GM20000 (cell line): ENCODE data around the gene ADTRP.

Experiments used
- DNase-seq: peaks from one replicate; pipeline ENCODE4 v3.0.0; 2012; ENCODE audit warnings: low spot score
- TF ChIP-seq, protein P1 (sequence below): IDR thresholded peaks from 2 replicates; pipeline ENCODE4 v1.5.1; 2012; ENCODE audit warnings: mild to moderate bottlenecking, control low read depth; ENCODE audit errors: extremely low read depth, missing control alignments

Gene ADTRP

GRCh38 chr6:11769244-11769643 lies 9.4 kb downstream of the ADTRP start:
- TF ChIP-seq, protein P1, sequence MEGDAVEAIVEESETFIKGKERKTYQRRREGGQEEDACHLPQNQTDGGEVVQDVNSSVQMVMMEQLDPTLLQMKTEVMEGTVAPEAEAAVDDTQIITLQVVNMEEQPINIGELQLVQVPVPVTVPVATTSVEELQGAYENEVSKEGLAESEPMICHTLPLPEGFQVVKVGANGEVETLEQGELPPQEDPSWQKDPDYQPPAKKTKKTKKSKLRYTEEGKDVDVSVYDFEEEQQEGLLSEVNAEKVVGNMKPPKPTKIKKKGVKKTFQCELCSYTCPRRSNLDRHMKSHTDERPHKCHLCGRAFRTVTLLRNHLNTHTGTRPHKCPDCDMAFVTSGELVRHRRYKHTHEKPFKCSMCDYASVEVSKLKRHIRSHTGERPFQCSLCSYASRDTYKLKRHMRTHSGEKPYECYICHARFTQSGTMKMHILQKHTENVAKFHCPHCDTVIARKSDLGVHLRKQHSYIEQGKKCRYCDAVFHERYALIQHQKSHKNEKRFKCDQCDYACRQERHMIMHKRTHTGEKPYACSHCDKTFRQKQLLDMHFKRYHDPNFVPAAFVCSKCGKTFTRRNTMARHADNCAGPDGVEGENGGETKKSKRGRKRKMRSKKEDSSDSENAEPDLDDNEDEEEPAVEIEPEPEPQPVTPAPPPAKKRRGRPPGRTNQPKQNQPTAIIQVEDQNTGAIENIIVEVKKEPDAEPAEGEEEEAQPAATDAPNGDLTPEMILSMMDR: no peak

DNA sequence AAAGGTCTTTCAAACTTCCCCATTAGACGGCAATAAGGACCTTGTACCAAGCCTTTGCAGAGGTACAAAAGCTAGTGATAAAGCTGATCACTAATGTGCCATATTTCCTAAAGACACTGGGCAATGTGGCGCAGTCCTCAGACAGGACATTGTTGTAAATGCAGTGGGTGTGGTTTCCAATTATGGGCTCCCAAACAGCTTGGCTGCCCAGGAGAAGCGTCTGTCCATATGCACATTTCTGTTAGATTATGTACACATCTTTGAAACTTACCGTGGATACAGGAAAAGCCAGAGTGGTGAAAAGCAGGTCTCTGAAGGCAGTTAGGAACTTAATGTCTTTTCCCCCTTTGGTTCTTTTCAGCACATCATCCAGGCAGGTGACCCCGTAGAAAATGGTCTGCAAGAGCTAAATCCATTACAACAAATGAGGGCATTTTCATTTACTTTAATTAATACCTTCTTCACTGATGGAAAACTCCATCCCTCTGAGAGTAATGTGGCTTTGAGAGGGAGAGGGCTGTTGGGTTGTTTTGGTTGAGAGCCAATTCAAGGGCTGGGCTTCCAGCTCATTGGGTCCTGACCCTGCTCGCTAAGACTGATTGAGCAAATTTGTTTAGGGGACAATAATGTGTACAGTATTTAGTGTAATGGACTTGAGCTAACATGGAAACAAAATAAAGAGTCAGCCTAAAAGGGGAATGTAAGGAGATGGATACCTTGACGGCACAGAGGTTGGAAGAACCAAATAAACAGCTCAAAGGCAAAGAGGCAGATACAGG lies 10.4 kb downstream of the ADTRP start:
- TF ChIP-seq, protein P1: no peak
- no peak for DNase-seq

More at GRCh38 chr6:11769244-11769643, 9.4 kb downstream of the ADTRP start:
- no peak for DNase-seq

- DNase-seq: no peak
- TF ChIP-seq, protein P1: no peak
Observed at GRCh38 chr6:11767458-11767857, 11.1 kb downstream of the ADTRP start.

GRCh38 chr6:11766589-11767450 lies 11.8 kb downstream of the ADTRP start:
- no peak for DNase-seq

GRCh38 chr6:11766043-11766442 lies 12.6 kb downstream of the ADTRP start:
- no peak for DNase-seq
- TF ChIP-seq, protein P1: no peak

More at GRCh38 chr6:11766589-11767450, 11.8 kb downstream of the ADTRP start:
- TF ChIP-seq, protein P1: no peak

- TF ChIP-seq, protein P1: no peak
- no peak for DNase-seq
Observed at GRCh38 chr6:11764250-11764604, 14.4 kb downstream of the ADTRP start.
